Ecto neural progenitor cell (in vitro differentiated cells): ENCODE measurements around the gene TRAPPC11.
A peak's percentile ranks its signal among the peaks of the same experiment; 100 is the strongest.

Experiments used
- DNase-seq: peaks from one replicate; pipeline ENCODE4 v3.0.0-alpha.2; 2018; ENCODE audit warnings: low spot score

TRAPPC11 gene

DNA sequence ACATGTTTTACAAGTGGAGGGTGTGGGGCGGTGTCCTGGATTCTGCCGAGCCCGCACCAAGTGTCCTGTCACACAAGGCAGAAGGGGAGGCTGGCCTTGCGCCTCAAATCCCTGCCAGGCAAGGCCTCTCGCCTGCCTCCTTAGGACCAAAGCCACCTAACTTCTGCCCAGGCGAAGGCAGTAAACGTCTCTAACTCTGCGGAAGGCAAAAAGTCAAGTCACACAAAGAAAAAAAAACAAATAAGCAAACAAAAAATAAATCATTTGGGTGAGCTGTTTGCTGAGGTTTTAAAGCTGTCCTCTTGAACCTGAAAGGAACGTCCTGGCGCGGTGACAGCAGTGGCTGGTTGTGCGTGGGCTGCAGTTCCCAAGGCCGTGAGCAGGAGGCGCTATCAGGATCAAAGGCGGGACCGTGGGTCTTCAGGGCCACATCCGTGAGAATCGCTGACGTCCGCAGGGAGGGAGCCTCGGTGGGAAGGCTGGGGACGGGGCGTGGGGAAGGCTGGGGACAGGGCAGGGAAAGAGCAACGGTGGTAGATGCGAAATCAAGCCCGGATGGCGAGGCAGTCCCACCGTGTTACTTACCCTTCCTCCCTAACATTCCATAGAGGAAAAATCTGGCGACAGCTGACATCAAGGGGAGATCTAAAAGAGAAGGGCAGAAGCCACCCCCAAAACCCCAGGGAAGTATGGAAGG, 99.1 kb downstream of the TRAPPC11 start:
- peak; percentile 68 for DNase-seq

GRCh38 chr4:183758758-183759447, 99.8 kb downstream of the TRAPPC11 start:
- no peak for DNase-seq

DNA sequence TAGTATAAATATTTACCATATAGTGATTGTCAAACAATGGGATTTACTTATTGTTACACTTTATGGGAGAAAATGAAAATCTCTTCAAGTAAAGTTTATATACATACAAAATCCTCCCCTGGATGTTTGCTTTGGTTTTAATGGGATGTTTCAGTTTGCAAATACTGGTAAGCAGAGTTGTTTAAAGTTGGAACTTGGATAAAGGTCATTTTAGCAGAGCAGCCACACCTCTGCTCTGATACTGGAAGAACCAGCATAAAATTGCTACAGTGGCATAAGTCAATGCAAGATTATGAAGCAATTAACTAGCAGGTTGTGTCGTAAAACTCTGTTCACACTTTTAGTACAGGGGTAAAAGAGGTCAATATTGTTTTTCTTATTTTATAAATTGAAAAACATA, 101.2 kb downstream of the TRAPPC11 start:
- DNase-seq: no peak
